GM19043 (cell line): ENCODE data around the gene ADTRP.

Source experiments
- ATAC-seq: cut with Tn5 transposase; IDR thresholded peaks from one replicate; pipeline ENCODE4 v1.9.1; 2021; ENCODE audit warnings: low read depth; ENCODE audit not compliant: unreplicated experiment

Gene ADTRP, protein sequence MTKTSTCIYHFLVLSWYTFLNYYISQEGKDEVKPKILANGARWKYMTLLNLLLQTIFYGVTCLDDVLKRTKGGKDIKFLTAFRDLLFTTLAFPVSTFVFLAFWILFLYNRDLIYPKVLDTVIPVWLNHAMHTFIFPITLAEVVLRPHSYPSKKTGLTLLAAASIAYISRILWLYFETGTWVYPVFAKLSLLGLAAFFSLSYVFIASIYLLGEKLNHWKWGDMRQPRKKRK

DNA sequence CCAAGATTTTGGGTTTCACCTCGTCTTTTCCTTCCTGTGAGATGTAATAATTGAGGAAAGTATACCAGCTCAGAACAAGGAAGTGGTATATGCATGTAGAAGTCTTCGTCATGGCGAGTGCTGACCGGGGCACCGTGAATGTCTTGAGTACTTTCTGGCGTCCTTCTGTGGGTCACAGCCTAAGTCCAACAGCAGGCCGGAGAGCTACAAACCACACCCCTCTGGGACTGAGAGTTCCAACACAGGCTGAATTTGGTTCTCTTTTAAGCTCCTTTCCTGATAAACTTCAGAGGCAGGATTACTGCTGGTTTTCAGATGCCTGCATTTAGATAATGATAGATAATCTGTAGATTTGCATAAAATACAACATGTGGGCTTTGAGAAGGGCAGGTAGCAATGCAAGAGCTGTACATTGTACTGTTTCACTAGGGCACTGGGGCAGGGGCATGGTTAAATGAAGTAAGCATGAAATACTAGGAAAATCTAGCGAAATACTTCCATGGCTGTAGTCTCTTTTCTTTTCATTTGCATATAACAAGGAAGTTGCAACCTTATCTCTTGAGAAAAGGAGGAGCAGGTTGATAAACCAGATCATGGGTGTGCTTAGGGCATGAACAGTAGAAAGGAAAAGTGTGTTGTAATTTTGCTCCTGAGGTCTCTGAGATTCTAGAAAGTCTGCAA is at the start of gene ADTRP:
Gene ADTRP, minus strand, starts transcription at position 156 of the 681 bp plus-strand sequence. Its CDS starts 44 bp downstream, at position 112.
- no peak for ATAC-seq

DNA sequence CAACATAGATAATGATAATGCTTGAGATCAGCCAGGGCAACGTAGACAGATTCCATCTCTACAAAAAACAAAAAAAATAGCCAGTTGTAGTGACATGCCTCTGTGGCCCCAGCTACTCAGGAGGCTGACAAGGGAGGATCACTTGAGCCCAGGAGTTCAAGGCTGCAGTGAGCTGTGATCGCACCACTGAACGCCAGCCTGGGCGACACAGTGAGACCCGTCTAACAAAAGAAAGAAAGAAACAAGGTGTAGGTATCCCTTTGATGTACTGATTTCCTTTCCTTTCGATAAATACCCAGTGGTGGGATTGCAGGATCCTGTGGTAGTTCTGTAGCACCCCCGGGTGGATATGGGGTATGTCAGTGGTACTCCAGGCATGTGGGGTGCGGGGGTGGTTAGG is 48.2 kb upstream of the ADTRP start:
- ATAC-seq: no peak

DNA sequence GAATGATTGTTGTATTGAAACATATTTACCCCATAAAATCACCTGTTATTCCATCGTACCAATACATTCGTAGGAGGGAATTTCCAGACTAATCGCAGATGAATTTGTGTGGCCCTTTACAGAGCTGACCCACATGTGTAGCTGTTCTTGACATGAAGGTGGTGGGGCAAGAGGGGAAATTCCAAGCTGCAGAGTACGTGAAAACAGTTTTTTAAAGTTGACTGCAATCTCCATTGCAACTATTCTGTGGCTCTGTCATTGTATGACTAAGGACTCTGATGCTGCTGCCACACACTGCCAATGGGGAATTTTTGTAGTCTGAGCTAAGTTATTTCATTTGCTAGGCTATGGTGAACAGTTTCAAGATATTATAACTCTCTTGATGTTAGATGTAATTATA is 46.4 kb upstream of the ADTRP start:
- ATAC-seq: no peak

DNA sequence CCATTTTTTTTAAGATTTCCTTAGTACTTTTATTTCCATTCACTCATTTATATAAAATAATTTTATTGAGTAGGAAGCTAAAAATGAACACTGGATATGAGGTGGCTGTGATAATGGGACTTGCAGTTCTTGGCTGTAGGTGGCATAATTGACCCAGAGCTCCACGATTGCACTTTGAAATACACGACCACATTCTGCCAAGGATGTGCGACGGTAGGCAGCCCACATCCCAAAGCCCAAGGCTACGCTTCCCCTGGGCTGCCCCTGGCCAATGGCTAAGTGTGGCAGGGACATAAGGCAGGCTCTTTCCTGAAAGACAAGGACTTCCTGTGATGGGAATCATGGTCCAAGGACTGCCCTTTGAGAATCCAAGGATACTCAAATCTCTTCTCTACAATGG is 43.7 kb upstream of the ADTRP start:
- no peak for ATAC-seq

DNA sequence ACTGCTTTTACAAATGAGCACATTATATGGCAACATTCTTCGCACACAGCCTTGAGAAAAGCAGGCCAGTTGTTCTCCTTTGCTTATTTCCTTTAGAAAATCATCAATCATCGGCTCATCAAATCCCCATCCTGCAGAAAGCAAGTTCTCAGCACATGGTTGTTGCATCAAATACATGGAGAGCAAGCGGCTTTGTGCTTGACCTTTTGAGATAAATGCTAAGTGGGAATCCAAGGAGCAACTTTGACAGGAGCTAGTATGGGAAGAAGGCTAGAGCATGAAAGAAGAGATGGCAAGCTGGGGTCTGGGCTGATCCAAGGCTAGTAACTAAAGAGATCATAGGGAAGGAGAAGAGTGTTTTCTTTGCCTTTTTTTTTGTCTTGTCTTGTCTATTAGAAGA is 43.2 kb upstream of the ADTRP start:
- ATAC-seq: no peak

DNA sequence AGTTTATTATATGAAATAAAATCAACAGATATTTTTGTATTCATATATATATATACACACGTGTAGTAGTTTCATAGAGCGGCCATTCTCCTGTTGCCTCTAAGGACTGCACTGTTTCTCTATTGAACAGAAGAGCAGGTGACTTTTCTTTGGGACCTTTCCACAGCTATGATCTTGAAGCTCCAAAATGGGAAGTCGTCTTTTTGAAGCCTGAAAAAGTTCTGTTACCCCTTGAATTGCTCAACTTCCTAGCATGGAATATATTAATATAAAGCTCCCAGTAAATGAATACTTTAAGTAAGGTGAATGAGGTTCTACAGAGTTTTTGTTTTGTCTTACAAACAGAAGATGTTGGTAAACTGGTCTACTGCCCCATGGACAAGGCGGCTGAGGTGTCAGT is 42.2 kb upstream of the ADTRP start:
- ATAC-seq: no peak

DNA sequence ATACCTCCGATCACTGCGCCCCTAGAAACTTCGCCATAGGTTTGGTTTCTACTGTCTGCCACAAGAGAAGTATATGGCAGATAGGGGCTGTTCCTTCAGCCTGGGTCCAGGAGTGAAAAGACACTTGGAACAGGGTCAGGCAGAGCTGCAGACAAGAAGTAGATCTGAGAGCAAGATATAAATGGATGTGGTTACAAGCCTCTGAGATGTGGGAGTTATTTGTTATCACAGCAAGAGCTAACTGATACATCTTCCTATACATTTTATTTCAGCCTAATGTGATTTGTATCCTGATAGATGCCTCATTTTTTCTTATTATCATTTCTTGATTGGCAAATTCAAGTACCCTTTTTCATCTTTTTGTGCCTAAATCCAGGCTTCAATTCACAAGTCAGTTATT is 40.9 kb upstream of the ADTRP start:
- no peak for ATAC-seq

DNA sequence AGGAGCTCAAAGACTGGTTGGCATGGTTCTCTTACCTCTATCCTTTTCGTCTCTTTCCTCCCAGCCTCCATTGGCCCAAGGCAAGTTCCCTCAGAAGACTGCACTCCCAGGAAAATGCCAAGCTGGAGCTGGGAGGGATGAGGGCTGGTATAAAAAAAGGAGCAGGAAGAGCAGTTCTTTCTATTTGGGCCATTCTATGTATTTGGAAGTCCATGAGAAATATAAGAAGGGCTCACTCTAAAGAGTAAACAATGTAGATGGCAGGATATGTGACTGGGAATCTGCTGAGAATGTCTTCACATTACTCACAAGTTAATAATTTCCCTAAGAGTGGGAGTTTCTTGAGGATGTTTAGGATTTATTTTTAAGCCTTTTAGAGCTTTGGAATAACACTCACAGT is 36.6 kb upstream of the ADTRP start:
- no peak for ATAC-seq

DNA sequence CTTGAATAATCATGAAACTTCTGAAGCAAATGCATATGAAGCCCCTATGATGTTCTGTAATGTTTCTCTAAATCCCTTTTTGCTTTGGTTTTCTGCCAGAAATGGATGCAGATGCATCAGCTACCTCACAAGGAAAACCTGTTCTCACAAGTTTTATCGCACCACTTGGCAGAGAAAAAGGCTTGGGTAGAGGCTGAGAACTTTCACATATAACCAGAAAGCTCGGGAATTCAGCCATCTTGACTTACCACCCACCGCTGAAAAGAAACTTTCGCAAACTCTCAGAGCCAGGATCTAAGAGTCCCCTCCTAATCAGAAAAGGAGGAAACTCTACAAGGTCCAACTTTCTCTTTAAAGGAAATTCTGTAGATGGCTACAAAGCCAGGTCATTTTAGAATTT is 36.2 kb upstream of the ADTRP start:
- no peak for ATAC-seq

DNA sequence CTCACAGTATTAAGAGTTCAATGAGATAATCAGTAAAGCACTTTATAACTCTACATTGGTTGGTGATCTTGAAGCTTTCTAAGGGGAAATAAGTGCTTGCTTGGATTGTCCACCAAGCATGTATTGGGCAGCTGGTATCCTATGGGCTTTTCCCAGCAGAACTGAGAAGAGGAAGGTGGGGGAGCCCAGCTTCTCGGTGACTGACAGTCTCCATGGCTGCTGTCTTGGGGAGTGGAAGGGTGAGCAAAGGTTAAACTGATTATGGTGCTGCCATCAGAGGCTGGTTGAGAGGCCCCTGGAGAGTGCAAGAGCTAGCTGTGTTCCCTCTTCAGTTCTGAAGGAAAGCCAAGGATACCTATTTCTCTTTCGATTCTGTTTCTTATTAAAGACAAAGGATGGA is 35.5 kb upstream of the ADTRP start:
- no peak for ATAC-seq

DNA sequence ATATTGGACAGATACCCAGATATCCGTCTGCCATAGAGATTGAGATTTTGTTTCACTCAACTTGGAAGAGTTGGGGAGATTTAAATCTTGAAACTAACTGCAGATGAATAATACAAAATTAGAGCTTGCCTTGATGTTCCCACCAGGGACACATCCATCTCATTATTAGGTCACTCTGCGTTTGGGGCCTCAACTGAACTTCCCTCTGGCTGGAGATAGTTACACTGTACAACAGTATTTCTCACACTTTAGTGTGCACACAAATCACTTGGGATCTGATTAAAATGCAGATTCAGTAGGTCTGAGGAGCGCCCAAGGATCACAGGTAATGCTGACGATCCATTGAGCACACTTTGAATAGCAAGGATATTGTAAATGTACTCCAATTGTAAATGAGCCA is 35.0 kb upstream of the ADTRP start:
- ATAC-seq: no peak

DNA sequence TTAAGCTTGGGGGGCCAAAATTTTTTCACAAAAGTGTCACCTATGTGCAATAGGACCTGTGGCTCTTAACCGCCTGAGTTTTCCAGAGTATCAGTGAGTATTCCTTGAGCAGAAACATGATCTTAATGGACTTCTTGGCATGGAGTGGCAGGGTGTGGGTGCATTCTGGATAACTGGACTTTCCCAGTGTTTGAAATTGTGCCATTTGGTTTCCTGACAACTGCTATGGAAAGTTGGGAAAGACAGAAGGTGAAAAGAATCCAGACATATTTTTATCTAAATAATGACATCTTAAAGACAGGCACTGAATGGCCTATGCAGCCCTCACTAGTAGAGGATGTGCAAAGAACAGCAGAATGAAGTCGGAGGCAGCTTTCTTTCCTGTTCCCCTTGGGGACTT is 34.3 kb upstream of the ADTRP start:
- no peak for ATAC-seq

DNA sequence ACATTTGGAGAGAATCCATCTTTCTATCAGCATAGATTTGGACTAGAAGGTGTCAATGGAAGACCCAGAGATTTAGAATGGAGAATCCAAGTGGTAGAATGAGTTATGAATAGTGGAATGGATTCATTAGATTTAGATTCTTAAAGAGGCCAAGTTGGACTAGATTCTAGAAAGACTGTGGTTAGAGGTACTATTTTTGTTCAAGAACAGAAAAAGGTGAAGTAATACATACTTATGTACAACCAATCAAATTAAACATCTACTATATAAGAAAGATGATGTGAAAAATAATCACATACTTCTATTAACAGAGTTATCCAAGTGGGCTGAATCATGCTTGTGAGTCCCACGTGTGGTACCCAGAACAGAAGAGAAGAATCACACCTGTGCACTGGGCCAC is 33.8 kb upstream of the ADTRP start:
- no peak for ATAC-seq

DNA sequence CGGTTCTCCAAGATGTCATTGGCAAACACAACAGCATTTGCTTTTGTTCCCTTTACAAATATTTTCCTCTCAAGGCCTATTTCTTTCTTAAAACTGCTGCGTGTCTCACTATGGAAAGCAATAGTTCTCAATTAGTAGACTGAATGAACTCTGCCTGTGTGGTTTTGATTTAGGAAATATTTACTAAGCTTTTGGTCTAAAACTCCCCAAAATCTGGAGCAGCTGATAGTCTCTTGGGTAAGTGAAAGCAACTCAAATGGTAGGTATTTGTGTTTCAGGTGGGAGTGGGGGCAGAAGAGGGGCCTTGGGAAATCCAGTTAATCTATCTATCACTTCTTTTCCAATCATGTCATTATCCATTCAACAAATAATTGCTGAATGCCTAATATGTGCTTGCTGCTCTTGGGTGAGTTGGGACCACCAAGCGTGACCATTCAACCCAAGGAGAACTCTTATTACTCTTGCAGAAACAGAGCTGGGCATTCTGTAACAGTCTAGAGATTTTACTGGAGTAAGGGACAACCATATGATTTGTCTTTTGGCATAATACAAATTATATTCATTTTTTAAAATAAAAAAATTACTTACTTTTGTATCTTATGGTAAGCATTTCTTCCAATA is 33.2 kb upstream of the ADTRP start:
- no peak for ATAC-seq

DNA sequence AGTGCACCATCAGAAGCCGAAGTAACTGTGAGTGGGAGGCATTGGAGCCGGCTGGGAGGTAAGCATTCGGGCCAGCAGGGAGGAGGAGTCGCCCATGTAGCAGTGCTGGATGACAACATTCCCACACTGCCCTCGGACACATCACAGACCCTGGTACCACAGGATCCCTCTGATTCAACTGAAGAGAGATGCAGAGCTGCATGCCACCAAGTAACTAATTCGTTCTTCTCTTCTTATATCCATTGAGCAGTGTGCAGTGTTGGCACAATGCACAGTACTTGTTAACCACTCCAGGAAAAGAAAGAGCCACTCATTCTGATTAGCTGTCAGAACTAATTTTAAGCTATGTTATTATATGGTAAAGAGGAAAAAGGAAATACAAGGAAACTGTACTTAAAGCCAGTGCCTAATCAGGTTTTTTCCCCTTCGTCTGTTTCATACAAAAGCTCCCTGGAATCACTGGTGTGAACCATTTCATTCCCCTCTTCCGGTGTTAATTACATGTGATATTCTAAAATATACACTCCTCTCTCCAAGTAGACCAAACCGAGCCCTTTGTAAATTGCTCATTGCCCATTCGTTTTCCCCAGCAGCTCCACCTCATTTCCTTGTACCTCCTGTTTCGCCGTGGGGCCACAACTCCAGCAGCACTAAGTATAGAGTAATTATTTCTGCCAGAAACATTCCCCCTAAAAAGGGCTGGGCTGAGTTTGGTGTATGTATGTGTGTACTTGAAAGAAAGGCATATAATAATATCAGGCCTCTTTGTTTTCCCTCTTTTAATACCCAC is 32.4 kb upstream of the ADTRP start:
- no peak for ATAC-seq

DNA sequence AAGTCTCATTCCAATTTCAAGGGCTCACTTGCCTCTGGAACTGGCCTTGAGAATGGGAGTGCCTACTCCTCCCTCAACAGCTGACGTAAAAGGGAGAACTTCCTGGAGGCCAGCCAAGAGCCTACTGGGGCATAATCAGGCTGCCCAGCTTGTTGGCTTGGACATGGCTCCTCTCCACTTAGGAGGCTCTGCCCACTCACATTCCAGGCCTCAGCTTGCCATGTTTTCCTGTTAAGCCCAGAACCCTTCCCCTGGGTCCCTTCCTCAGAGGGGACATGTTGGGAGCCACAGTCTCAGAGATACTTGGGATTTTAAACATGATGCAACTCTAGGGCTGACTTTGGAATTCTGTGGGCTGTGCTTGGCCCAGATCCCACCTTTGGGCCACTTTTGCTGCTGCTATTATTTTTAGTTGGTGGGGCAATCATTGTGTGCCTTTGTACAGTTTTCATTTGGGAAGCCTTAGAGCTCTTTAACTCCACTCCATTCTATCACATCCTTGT is 31.5 kb upstream of the ADTRP start:
- ATAC-seq: no peak

DNA sequence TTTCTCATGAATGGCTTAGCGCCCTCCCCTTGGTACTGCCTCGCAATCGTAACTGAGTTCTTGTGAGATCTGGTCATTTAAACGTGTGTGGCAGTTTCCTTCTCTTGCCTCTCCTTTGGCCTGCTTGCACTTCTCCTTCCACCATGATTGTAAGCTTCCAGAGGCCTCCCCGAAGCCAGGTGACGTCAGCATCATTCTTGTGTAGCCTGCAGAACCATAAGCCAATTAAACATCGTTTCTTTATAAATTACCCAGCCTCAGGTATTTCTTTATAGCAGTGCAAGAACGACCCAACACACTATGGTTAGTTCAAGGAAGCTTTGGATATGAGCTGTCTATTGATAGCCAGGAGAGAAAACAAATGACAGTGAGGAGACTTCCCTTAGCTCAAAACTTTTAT is 29.5 kb upstream of the ADTRP start:
- no peak for ATAC-seq

DNA sequence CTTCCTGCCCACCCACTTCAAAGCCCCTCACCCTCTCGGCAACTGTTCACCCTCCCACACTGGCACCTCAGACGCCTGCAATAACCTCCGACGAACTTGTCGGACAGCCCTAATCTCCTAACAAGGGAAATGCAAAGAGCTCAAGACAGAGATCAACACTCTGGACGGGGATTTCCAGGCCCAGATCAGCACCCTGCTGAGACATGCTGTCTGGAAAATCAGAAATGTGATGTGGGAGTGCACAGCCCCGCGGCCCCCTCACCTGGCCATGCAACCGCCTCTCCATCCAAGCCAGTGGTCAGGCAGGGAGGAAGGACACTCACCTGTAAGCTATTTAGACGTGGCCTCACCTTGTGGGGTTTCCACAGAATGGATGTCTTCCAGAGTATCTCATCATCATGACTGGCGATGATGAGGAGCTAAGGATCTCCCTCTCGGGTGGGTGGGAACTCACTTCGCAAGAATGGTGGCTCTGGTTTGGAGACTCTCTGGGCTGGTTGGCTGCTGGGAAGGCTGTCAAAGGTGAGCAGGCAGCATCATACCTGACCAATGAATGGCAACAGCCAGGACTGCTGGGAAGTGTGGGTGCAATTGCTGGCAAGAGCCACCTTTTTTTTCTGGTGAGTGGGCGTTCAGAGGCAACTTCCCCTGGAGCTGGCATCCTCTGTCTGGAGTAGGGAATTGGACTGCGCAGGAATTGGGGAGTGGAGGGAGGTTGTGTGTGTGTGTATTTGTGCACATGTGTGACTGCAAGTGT is 28.1 kb upstream of the ADTRP start:
- no peak for ATAC-seq

DNA sequence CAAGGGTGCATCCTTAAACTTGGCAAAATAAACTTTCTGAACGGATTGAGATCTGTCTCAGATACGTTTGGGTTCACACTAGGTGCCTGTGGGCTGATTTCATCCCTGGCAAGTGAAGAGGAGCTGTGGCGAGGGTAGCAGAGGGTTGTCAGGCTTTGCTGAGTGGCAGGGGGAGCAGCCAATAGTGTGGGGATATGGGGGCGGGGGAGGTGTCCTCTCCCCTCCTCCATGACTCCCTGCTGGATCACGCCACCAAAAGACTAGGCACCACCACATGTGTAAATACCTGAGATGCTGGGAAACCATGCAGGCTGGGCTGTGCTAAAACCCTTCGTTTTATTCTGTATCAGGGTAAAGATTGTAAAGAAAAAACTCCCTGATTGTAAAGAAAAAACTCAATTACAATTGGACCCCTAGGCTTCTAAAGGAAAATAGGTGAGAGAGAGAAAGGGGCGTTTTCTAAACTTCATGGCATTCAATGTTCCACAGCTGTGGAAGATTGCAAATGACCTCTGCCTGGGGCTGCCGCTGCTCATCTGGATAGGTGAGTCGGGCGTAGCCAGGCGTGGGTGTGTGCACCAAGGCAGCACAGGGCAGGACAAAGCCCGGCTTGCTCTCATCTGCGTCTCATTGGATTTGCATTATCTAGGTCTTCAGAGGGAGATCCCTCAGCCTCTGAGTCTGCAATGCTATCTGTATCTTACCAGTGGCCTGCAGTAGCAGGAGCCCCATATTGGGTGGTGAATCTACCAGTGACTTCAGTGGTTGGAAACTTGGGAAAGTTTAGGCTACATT is 26.9 kb upstream of the ADTRP start:
- ATAC-seq: no peak

DNA sequence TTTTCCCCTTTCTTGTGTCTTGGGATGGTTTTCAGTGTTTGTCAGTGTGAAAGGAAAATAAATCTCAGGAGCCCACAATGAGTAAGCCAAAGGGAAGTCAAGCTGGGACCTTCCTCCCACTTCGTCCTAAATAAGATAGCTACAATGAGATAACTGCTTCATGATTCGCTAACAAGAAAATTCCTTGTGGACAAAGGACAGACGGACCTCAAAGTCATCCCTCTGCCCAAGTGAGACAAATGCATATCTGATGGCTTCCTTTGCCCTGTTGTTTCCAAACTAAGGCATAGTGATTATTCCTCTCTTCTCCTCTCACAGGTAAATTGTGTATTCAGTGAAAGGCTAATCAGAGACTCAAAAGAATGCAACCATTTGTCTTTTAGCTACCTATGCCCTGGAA is 26.1 kb upstream of the ADTRP start:
- no peak for ATAC-seq
